ENCODE results near the gene TCF4. TPM values are rescaled to one million over a fixed set of nuclear protein-coding genes. Genes with fewer than 3 reads are reported as not detected.

Gene TCF4
- total and polyA plus RNA-seq, 4 donors: 14.3 to 356 (median 73.0) TPM

GRCh38 chr18:55355223-55355622 is 232.8 kb downstream of the TCF4 start:
- no peak overlapping the region for H3K9ac ChIP-seq (ENCODE audit: insufficient read depth in 1 of 2, low read length in 2 of 2)
- DNase-seq (no peak), ATAC-seq (ENCODE audit: insufficient read depth, low FRiP score) (no peak)
- no peak overlapping the region for H3K4me3 ChIP-seq
- no peak overlapping the region for H3K27ac ChIP-seq (ENCODE audit: low read depth in 1 of 2, low read length in 1 of 2)
- peaks cover 0 to 2% (median 0%) of the 10 kb centered on the region in 4 donors for H3K36me3 ChIP-seq (ENCODE audit: control insufficient read depth in 4 of 4, insufficient read depth in 4 of 4, low read length in 4 of 4)
- H3K9me3 ChIP-seq (ENCODE audit: control insufficient read depth in 4 of 4, insufficient read depth in 3 of 4, low read length in 3 of 4): no peaks in the 10 kb centered on the region
- WGBS, 2 donors: 56 to 73% methylated on average over 4 of the region's 4 CpGs
- TF ChIP-seq, protein P1, sequence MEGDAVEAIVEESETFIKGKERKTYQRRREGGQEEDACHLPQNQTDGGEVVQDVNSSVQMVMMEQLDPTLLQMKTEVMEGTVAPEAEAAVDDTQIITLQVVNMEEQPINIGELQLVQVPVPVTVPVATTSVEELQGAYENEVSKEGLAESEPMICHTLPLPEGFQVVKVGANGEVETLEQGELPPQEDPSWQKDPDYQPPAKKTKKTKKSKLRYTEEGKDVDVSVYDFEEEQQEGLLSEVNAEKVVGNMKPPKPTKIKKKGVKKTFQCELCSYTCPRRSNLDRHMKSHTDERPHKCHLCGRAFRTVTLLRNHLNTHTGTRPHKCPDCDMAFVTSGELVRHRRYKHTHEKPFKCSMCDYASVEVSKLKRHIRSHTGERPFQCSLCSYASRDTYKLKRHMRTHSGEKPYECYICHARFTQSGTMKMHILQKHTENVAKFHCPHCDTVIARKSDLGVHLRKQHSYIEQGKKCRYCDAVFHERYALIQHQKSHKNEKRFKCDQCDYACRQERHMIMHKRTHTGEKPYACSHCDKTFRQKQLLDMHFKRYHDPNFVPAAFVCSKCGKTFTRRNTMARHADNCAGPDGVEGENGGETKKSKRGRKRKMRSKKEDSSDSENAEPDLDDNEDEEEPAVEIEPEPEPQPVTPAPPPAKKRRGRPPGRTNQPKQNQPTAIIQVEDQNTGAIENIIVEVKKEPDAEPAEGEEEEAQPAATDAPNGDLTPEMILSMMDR (IDR thresholded peaks at IDR 0.05; ENCODE audit: control extremely low read depth, extremely low read depth): no peak
- peaks cover 0 to 18% (median 7%) of the 10 kb centered on the region in 5 donors for H3K4me1 ChIP-seq (ENCODE audit: control insufficient read depth in 5 of 5, insufficient read depth in 5 of 5, low read length in 5 of 5)
- H3K27me3 ChIP-seq (ENCODE audit: control insufficient read depth in 3 of 3, insufficient read depth in 3 of 3, low read length in 2 of 3): no peaks in the 10 kb centered on the region

GRCh38 chr18:55354795-55355194 is 233.2 kb downstream of the TCF4 start:
- no peaks in the 10 kb centered on the region for H3K27me3 ChIP-seq (ENCODE audit: control insufficient read depth in 3 of 3, insufficient read depth in 3 of 3, low read length in 2 of 3)
- peaks cover 0 to 18% (median 7%) of the 10 kb centered on the region in 5 donors for H3K4me1 ChIP-seq (ENCODE audit: control insufficient read depth in 5 of 5, insufficient read depth in 5 of 5, low read length in 5 of 5)
- peak overlapping the region in 1 of 2 donors; percentile 33 for H3K9ac ChIP-seq (ENCODE audit: insufficient read depth in 1 of 2, low read length in 2 of 2)
- no peak for ATAC-seq (ENCODE audit: insufficient read depth, low FRiP score)
- peaks cover 0 to 2% (median 0%) of the 10 kb centered on the region in 4 donors for H3K36me3 ChIP-seq (ENCODE audit: control insufficient read depth in 4 of 4, insufficient read depth in 4 of 4, low read length in 4 of 4)
- 22 to 44% methylated on average over 4 of the region's 4 CpGs for WGBS, 2 donors
- peak in 2 of 3 donors; percentile 57 to 65 for DNase-seq
- no peaks in the 10 kb centered on the region for H3K9me3 ChIP-seq (ENCODE audit: control insufficient read depth in 4 of 4, insufficient read depth in 3 of 4, low read length in 3 of 4)
- TF ChIP-seq, protein P1 (IDR thresholded peaks at IDR 0.05; ENCODE audit: control extremely low read depth, extremely low read depth): no peak
- H3K27ac ChIP-seq (ENCODE audit: low read depth in 1 of 2, low read length in 1 of 2): no peak overlapping the region
- H3K4me3 ChIP-seq: no peak overlapping the region

- H3K4me1 ChIP-seq (ENCODE audit: control insufficient read depth in 5 of 5, insufficient read depth in 5 of 5, low read length in 5 of 5): peaks cover 0 to 18% (median 7%) of the 10 kb centered on the region in 5 donors
- 27 to 51% methylated on average over 3 of the region's 3 CpGs for WGBS, 2 donors
- H3K4me3 ChIP-seq: no peak overlapping the region
- no peak overlapping the region for H3K9ac ChIP-seq (ENCODE audit: insufficient read depth in 1 of 2, low read length in 2 of 2)
- DNase-seq (no peak), ATAC-seq (ENCODE audit: insufficient read depth, low FRiP score) (no peak)
- TF ChIP-seq, protein P1 (IDR thresholded peaks at IDR 0.05; ENCODE audit: control extremely low read depth, extremely low read depth): no peak
- no peaks in the 10 kb centered on the region for H3K9me3 ChIP-seq (ENCODE audit: control insufficient read depth in 4 of 4, insufficient read depth in 3 of 4, low read length in 3 of 4)
- no peak overlapping the region for H3K27ac ChIP-seq (ENCODE audit: low read depth in 1 of 2, low read length in 1 of 2)
- peaks cover 0 to 2% (median 0%) of the 10 kb centered on the region in 4 donors for H3K36me3 ChIP-seq (ENCODE audit: control insufficient read depth in 4 of 4, insufficient read depth in 4 of 4, low read length in 4 of 4)
- H3K27me3 ChIP-seq (ENCODE audit: control insufficient read depth in 3 of 3, insufficient read depth in 3 of 3, low read length in 2 of 3): no peaks in the 10 kb centered on the region
Observed at GRCh38 chr18:55353806-55354205, 234.2 kb downstream of the TCF4 start.

- H3K9ac ChIP-seq (ENCODE audit: insufficient read depth in 1 of 2, low read length in 2 of 2): no peak overlapping the region
- DNase-seq (no peak), ATAC-seq (ENCODE audit: insufficient read depth, low FRiP score) (no peak)
- no peaks in the 10 kb centered on the region for H3K9me3 ChIP-seq (ENCODE audit: control insufficient read depth in 4 of 4, insufficient read depth in 3 of 4, low read length in 3 of 4)
- TF ChIP-seq, protein P1 (IDR thresholded peaks at IDR 0.05; ENCODE audit: control extremely low read depth, extremely low read depth): no peak
- peaks cover 0 to 2% (median 0%) of the 10 kb centered on the region in 4 donors for H3K36me3 ChIP-seq (ENCODE audit: control insufficient read depth in 4 of 4, insufficient read depth in 4 of 4, low read length in 4 of 4)
- H3K4me3 ChIP-seq: no peak overlapping the region
- H3K4me1 ChIP-seq (ENCODE audit: control insufficient read depth in 5 of 5, insufficient read depth in 5 of 5, low read length in 5 of 5): peaks cover 0 to 18% (median 7%) of the 10 kb centered on the region in 5 donors
- no peaks in the 10 kb centered on the region for H3K27me3 ChIP-seq (ENCODE audit: control insufficient read depth in 3 of 3, insufficient read depth in 3 of 3, low read length in 2 of 3)
- H3K27ac ChIP-seq (ENCODE audit: low read depth in 1 of 2, low read length in 1 of 2): no peak overlapping the region
- 48 to 69% methylated on average over 3 of the region's 3 CpGs for WGBS, 2 donors
Observed at GRCh38 chr18:55353391-55353790, 234.6 kb downstream of the TCF4 start.

All from lung (tissue), 12 donors.